ENCODE measurements around the gene JARID2.

- TF ChIP-seq CTCF (IDR thresholded peaks at IDR 0.05): no peak
- no peak for TF ChIP-seq POLR2A (IDR thresholded peaks at IDR 0.05)
Measured at GRCh38 chr6:15316754-15317153, 70.9 kb downstream of the JARID2 start.

Measured in Peyer's patch (tissue), 4 donors.